HCT116 (cell line): ENCODE results near the gene SLC35A4. TPM values are rescaled to one million over a fixed set of nuclear protein-coding genes. Genes with fewer than 3 reads are reported as not detected.

Experiments used
- ATAC-seq: fragments of 200-7000 bp; cut with Tn5 transposase; 2 replicates; pipeline ENCODE4 v1.9.1; 2020; ENCODE audit warnings: mild to moderate bottlenecking, moderate library complexity
- BruUV-seq: library from RNA; stranded (reverse); fragments of 400-500 nt; replicated peaks from 2 replicates; lab custom pipeline; 2021; lab: Mats Ljungman, UMichigan
- CTCF ChIA-PET: fragments of 300-600 bp; sonication (Branson Sonifier 250); formaldehyde crosslinking; loops from one replicate; lab custom pipeline; 2021; ENCODE audit warnings: antibody characterized with exemption; lab: Charles Lee
- POLR2A ChIA-PET: fragments of 300-600, 350-600 bp; sonication (Branson Sonifier 250); formaldehyde crosslinking; loops from one replicate; lab custom pipeline; 2021; ENCODE audit warnings: antibody characterized with exemption; lab: Charles Lee
- RAD21 ChIA-PET, 2 experiments: fragments of 300-600 bp; sonication (Branson Sonifier 250); formaldehyde crosslinking; loops; one replicate each; lab custom pipeline; 2023; ENCODE audit warnings: low total read pairs in 2 of 2; ENCODE audit not compliant: uncharacterized antibody in 2 of 2, unreplicated experiment in 2 of 2, low non-redundant PET in 1 of 2; lab: Charles Lee
- DNase-seq: peaks from one replicate; pipeline ENCODE4 v3.0.0-alpha.2; 2010; ENCODE audit warnings: low read depth, low spot score
- H2AFZ ChIP-seq: fragments of 200-600 bp; shearing (Covaris generic), sonication (generic); 2 replicates; pipeline ENCODE4 v1.6.1; 2017; ENCODE audit warnings: low read depth, mixed run types, mixed read lengths, antibody characterized with exemption, low read length; ENCODE audit not compliant: poor library complexity, severe bottlenecking
- H3K27ac ChIP-seq: 2 replicates; pipeline ENCODE4 v1.5.1; 2012; ENCODE audit warnings: low read depth, low read length
- H3K27me3 ChIP-seq: fragments of 200-600 bp; sonication (generic); 2 replicates; pipeline ENCODE4 v1.6.1; 2016; ENCODE audit warnings: mixed run types, low read length, mixed read lengths; ENCODE audit not compliant: insufficient read depth
- H3K36me3 ChIP-seq, 2 experiments: fragments of 200-500 bp in 1 of 2; fragments of 200-600 bp in 1 of 2; sonication (Bioruptor generic) in 1 of 2; sonication (generic) in 1 of 2; 2 replicates each; pipeline versions ENCODE4 v1.5.1 to v1.6.1; 2014 to 2016; ENCODE audit warnings: low read length in 2 of 2, inconsistent platforms in 1 of 2, mixed read lengths in 1 of 2, mixed run types in 1 of 2; ENCODE audit not compliant: insufficient read depth in 2 of 2, control insufficient read depth in 1 of 2
- H3K4me1 ChIP-seq, 2 experiments: fragments of 200-600 bp in 1 of 2; sonication (generic) in 1 of 2; 2 replicates each; pipeline versions ENCODE4 v1.5.1 to v1.6.1; 2012 to 2017; ENCODE audit warnings: low read length in 2 of 2, inconsistent platforms in 1 of 2, mild to moderate bottlenecking in 1 of 2, mixed read lengths in 1 of 2, mixed run types in 1 of 2, moderate library complexity in 1 of 2; ENCODE audit not compliant: insufficient read depth in 2 of 2, control insufficient read depth in 1 of 2
- H3K4me2 ChIP-seq: fragments of 200-600 bp; sonication (generic); 2 replicates; pipeline ENCODE4 v1.6.1; 2017; ENCODE audit warnings: mixed run types, low read length, mixed read lengths
- H3K4me3 ChIP-seq, 2 experiments: fragments of 200-600 bp in 1 of 2; sonication (generic) in 1 of 2; replicated peaks in 1 of 2; 2 replicates each; pipeline ENCODE4 v1.5.1; 2011 to 2016; ENCODE audit warnings: low read length in 2 of 2, control low read depth in 1 of 2, low read depth in 1 of 2, mild to moderate bottlenecking in 1 of 2, mixed read lengths in 1 of 2, mixed run types in 1 of 2
- H3K79me2 ChIP-seq: fragments of 200-600 bp; sonication (generic); 2 replicates; pipeline ENCODE4 v1.6.1; 2017; ENCODE audit warnings: mild to moderate bottlenecking, mixed run types, low read length, moderate library complexity, mixed read lengths; ENCODE audit not compliant: insufficient read depth
- H3K9ac ChIP-seq: fragments of 200-600 bp; sonication (generic); 2 replicates; pipeline ENCODE4 v1.6.1; 2016; ENCODE audit warnings: low read length, mixed read lengths
- H3K9me2 ChIP-seq: fragments of 200-600 bp; sonication (generic), shearing (Covaris generic); 2 replicates; pipeline ENCODE4 v1.6.1; 2017; ENCODE audit warnings: mixed run types, mild to moderate bottlenecking, moderate library complexity; ENCODE audit not compliant: insufficient read depth
- H3K9me3 ChIP-seq, 2 experiments: fragments of 200-500 bp in 1 of 2; fragments of 200-600 bp in 1 of 2; sonication (Bioruptor generic) in 1 of 2; sonication (generic) in 1 of 2; 2 replicates each; pipeline ENCODE4 v1.6.1; 2014 to 2017; ENCODE audit warnings: low read length in 2 of 2, mixed read lengths in 2 of 2, inconsistent platforms in 1 of 2, low read depth in 1 of 2, mild to moderate bottlenecking in 1 of 2, mixed run types in 1 of 2, moderate library complexity in 1 of 2; ENCODE audit not compliant: control insufficient read depth in 1 of 2, insufficient read depth in 1 of 2
- H4K20me1 ChIP-seq: fragments of 200-600 bp; sonication (generic), shearing (Covaris generic); 2 replicates; pipeline ENCODE4 v1.6.1; 2017; ENCODE audit warnings: mixed run types, mild to moderate bottlenecking, moderate library complexity; ENCODE audit not compliant: insufficient read depth
- CBX3 ChIP-seq: IDR thresholded peaks from 2 replicates; pipeline ENCODE4 v1.6.1; 2012; ENCODE audit warnings: low read depth
- CTCF ChIP-seq, 3 experiments: fragments of 200-600 bp in 1 of 3; sonication (generic) in 1 of 3; IDR thresholded peaks in 2 of 3; conservative IDR thresholded peaks in 1 of 3; 2 replicates each; pipeline ENCODE4 v1.5.1; 2012 to 2017; ENCODE audit warnings: low read depth in 2 of 3, low read length in 2 of 3, antibody characterized with exemption in 1 of 3, borderline replicate concordance in 1 of 3, control low read depth in 1 of 3, mild to moderate bottlenecking in 1 of 3, mixed read lengths in 1 of 3, mixed run types in 1 of 3, moderate library complexity in 1 of 3; ENCODE audit not compliant: insufficient read depth in 1 of 3
- FOSL1 ChIP-seq: IDR thresholded peaks from 2 replicates; pipeline ENCODE4 v1.6.1; 2012; ENCODE audit warnings: low read depth
- MAX ChIP-seq: IDR thresholded peaks from 2 replicates; pipeline ENCODE4 v1.6.1; 2012
- POLR2AphosphoS5 ChIP-seq: IDR thresholded peaks from 2 replicates; pipeline ENCODE4 v1.6.1; 2011; ENCODE audit warnings: mild to moderate bottlenecking, low read depth, low read length, moderate library complexity
- YY1 ChIP-seq: IDR thresholded peaks from 2 replicates; pipeline ENCODE4 v1.6.1; 2011; ENCODE audit warnings: low read length, low read depth, moderate library complexity, mild to moderate bottlenecking; ENCODE audit not compliant: insufficient replicate concordance; ENCODE audit errors: extremely low read depth
- intact Hi-C: fragments of 100-400 bp; cut with micrococcal nuclease; formaldehyde crosslinking; loops from 2 replicates; pipeline ENCODE4 v1.10.0; 2022
- total RNA-seq: library from RNA; stranded (reverse); gene quantifications from one replicate; pipeline ENCODE4 v1.2.1, GENCODE V29; 2021; ENCODE audit not compliant: unreplicated experiment

SLC35A4 gene
- total RNA-seq, 1 experiment from 2014 or later: 37.5 TPM

GRCh38 chr5:140547508-140548299 is 16.9 kb upstream of the SLC35A4 start, which contains the start of gene EIF4EBP3:
TSS of gene EIF4EBP3 (plus strand) at chr5:140547662. CDS start at chr5:140547738, 76 bp downstream.
- Histone ChIP-seq H3K27ac (peak within 1 kb of the TSS; percentile 34; the same call in 1 of the 2 replicates), H2AFZ (no peak within 1 kb of the TSS), H3K36me3 (peaks cover 12 to 40% of the 10 kb centered on the region in 2 experiments; a peak in 3 of 4 replicates), H4K20me1 (no peaks in the 10 kb centered on the region), H3K9ac (no peak within 1 kb of the TSS), H3K9me2 (no peaks in the 10 kb centered on the region), H3K4me1 (peaks cover 2 to 25% of the 10 kb centered on the region in 2 experiments; a peak in 3 of 4 replicates), H3K4me2 (peak within 1 kb of the TSS; percentile 10; the same call in 1 of the 2 replicates), H3K9me3 (no peaks in the 10 kb centered on the region), H3K79me2 (peaks cover 23% of the 10 kb centered on the region; the same call in 1 of the 2 replicates), H3K4me3 (no peak within 1 kb of the TSS), H3K27me3 (no peaks in the 10 kb centered on the region)
- TF ChIP-seq FOSL1: no peak
- no peak for TF ChIP-seq CBX3
- peak in 2 of 3 experiments; percentile 38 to 47; a peak in 4 of 6 replicates for TF ChIP-seq CTCF (IDR thresholded peaks at IDR 0.05 in 2 of 3, conservative IDR thresholded peaks at IDR 0.05 in 1 of 3; ENCODE audit: borderline replicate concordance in 1 of 3, insufficient read depth in 1 of 3, low read depth in 2 of 3, low read length in 2 of 3)
- no peak for TF ChIP-seq YY1
- TF ChIP-seq MAX: peak; percentile 96
- TF ChIP-seq POLR2AphosphoS5: peak; percentile 56
- ChIA-PET POLR2A (no interaction called here), RAD21 (interaction anchor here in 1 of 2 experiments (0.6 to 1.1 kb wide), 2 partner anchors 35 to 172 kb away, joined by 3 read pairs; no protein-coding TSS in a partner anchor), CTCF (interaction anchor here (0.7 to 1.3 kb wide), 2 partner anchors 175 to 184 kb away, joined by 3 to 4 read pairs; no protein-coding TSS in a partner anchor)
- ATAC-seq: peak; percentile 95
- DNase-seq: peak; percentile 61
- intact Hi-C loops: no loop called here
- BruUV-seq: no TSS peak
